GM12878 (cell line): ENCODE data around the gene SEL1L3.

Source experiments
- ATF7 ChIP-seq: fragments of 450-650 bp; IDR thresholded peaks from 2 replicates; pipeline ENCODE4 v1.6.1; 2016; ENCODE audit warnings: low read depth, mild to moderate bottlenecking
- EGR1 ChIP-seq, 2 experiments: IDR thresholded peaks; 1 replicate in 1 of 2; 2 replicates in 1 of 2; pipeline ENCODE4 v1.6.1; 2011 to 2012; ENCODE audit warnings: low read depth in 2 of 2, low read length in 2 of 2, borderline replicate concordance in 1 of 2, mild to moderate bottlenecking in 1 of 2, moderate library complexity in 1 of 2
- GABPA ChIP-seq: IDR thresholded peaks from 2 replicates; pipeline ENCODE4 v1.6.1; 2014; ENCODE audit warnings: antibody characterized with exemption, low read depth, mild to moderate bottlenecking, inconsistent platforms
- HDAC2 ChIP-seq: fragments of 200-600 bp; sonication (generic); IDR thresholded peaks from 2 replicates; pipeline ENCODE4 v1.6.1; 2017
- KDM1A ChIP-seq: fragments of 200-600 bp; sonication (generic); IDR thresholded peaks from 2 replicates; pipeline ENCODE4 v1.6.1; 2016; ENCODE audit warnings: borderline replicate concordance
- KLF5 ChIP-seq: fragments of 450-650 bp; IDR thresholded peaks from 2 replicates; pipeline ENCODE4 v1.6.1; 2014; ENCODE audit warnings: mild to moderate bottlenecking; ENCODE audit not compliant: partially characterized antibody
- TF ChIP-seq, protein P1 (sequence below), 3 experiments: IDR thresholded peaks in 2 of 3; conservative IDR thresholded peaks in 1 of 3; 2 replicates each; pipeline ENCODE4 v1.5.1; 2011; ENCODE audit warnings: low read depth in 3 of 3, low read length in 3 of 3, mild to moderate bottlenecking in 3 of 3, control low read depth in 2 of 3, moderate library complexity in 2 of 3, inconsistent platforms in 1 of 3, mixed read lengths in 1 of 3; ENCODE audit not compliant: control insufficient read depth in 2 of 3, insufficient read depth in 1 of 3; ENCODE audit errors: extremely low read depth in 1 of 3

DNA sequence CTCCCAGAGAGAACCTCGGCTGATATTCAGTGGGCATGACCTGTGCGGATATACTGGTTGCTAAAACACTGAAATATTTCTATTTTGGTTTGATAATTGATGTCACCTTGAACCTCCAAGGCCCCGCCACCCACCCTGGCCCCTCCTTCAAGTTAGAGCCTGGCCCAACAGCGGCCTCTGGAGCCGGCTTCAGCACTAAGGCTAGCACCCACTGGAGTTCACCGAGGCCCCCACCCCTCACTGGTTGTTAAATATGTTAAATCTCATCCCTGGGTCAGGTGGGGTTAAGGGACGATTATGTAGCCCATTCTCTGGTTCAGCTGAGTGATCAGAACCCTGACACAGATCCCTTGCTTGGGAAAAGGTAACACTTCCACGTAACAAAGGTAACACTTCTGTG lies 24.3 kb downstream of the SEL1L3 start:
- no peak for TF ChIP-seq ATF7
- TF ChIP-seq KDM1A = no peak
- no peak for TF ChIP-seq EGR1 (IDR thresholded peaks at IDR 0.05; ENCODE audit: borderline replicate concordance in 1 of 2, low read depth in 2 of 2, low read length in 2 of 2)
- TF ChIP-seq, protein P1, sequence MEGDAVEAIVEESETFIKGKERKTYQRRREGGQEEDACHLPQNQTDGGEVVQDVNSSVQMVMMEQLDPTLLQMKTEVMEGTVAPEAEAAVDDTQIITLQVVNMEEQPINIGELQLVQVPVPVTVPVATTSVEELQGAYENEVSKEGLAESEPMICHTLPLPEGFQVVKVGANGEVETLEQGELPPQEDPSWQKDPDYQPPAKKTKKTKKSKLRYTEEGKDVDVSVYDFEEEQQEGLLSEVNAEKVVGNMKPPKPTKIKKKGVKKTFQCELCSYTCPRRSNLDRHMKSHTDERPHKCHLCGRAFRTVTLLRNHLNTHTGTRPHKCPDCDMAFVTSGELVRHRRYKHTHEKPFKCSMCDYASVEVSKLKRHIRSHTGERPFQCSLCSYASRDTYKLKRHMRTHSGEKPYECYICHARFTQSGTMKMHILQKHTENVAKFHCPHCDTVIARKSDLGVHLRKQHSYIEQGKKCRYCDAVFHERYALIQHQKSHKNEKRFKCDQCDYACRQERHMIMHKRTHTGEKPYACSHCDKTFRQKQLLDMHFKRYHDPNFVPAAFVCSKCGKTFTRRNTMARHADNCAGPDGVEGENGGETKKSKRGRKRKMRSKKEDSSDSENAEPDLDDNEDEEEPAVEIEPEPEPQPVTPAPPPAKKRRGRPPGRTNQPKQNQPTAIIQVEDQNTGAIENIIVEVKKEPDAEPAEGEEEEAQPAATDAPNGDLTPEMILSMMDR (IDR thresholded peaks at IDR 0.05 in 2 of 3, conservative IDR thresholded peaks at IDR 0.05 in 1 of 3; ENCODE audit: control insufficient read depth in 2 of 3, extremely low read depth in 1 of 3, insufficient read depth in 1 of 3, low read depth in 3 of 3, low read length in 3 of 3) = no peak
- TF ChIP-seq KLF5 = no peak
- TF ChIP-seq GABPA = no peak
- TF ChIP-seq HDAC2 = no peak
